AG10803 (cell line): Measurements from ENCODE around the gene BCL2L14.

Experiments
- DNase-seq: peaks from one replicate; pipeline ENCODE4 v3.0.0; 2010; ENCODE audit warnings: low read depth
- H3K4me3 ChIP-seq: 2 replicates; pipeline ENCODE4 v1.5.1; 2011; ENCODE audit warnings: mild to moderate bottlenecking, low read length, control low read depth
- TF ChIP-seq, protein P1 (sequence below): conservative IDR thresholded peaks from 2 replicates; pipeline ENCODE4 v1.5.1; 2011; ENCODE audit warnings: mild to moderate bottlenecking, low read length, control low read depth, inconsistent platforms

Gene BCL2L14

DNA sequence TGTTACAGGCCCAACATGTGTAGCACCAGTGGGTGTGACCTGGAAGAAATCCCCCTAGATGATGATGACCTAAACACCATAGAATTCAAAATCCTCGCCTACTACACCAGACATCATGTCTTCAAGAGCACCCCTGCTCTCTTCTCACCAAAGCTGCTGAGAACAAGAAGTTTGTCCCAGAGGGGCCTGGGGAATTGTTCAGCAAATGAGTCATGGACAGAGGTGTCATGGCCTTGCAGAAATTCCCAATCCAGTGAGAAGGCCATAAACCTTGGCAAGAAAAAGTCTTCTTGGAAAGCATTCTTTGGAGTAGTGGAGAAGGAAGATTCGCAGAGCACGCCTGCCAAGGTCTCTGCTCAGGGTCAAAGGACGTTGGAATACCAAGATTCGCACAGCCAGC, 8.6 kb downstream of the BCL2L14 start:
- peak; percentile 36 for DNase-seq
- TF ChIP-seq, protein P1, sequence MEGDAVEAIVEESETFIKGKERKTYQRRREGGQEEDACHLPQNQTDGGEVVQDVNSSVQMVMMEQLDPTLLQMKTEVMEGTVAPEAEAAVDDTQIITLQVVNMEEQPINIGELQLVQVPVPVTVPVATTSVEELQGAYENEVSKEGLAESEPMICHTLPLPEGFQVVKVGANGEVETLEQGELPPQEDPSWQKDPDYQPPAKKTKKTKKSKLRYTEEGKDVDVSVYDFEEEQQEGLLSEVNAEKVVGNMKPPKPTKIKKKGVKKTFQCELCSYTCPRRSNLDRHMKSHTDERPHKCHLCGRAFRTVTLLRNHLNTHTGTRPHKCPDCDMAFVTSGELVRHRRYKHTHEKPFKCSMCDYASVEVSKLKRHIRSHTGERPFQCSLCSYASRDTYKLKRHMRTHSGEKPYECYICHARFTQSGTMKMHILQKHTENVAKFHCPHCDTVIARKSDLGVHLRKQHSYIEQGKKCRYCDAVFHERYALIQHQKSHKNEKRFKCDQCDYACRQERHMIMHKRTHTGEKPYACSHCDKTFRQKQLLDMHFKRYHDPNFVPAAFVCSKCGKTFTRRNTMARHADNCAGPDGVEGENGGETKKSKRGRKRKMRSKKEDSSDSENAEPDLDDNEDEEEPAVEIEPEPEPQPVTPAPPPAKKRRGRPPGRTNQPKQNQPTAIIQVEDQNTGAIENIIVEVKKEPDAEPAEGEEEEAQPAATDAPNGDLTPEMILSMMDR = no peak
- no peak overlapping the region for H3K4me3 ChIP-seq

DNA sequence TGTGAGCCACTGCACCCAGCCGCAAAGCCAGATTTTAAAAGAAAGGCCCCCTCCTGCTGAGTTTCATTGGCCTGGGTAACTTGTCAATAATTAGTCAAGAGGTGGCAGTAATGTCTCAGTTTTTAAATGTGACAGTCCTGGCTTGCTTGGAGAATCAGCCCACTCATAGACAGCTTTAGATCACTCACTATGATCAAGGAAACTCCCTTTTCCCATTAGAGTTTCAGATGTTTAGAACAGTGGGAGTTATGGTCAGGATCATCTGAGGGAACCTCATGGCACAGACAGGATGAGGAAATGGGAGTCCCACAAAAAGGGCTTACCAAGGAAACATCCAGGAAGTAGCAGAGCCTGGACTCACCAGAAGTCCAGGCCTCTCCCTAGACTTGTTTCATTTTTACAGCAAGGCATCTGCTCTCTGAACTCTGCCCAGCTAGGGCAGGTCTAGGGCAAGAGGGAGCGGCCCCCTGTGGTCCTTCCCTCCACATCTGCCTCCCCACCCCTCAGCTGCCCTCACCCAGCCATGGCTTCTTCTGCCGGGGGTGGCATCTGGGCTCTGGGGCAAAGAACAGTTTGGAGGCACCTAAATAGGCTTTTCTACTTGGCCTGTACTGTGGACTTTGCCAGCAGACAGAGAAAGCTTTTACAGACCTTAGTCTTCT, 11.2 kb downstream of the BCL2L14 start:
- TF ChIP-seq, protein P1 = peak; percentile 48
- peak; percentile 58 for DNase-seq

DNA sequence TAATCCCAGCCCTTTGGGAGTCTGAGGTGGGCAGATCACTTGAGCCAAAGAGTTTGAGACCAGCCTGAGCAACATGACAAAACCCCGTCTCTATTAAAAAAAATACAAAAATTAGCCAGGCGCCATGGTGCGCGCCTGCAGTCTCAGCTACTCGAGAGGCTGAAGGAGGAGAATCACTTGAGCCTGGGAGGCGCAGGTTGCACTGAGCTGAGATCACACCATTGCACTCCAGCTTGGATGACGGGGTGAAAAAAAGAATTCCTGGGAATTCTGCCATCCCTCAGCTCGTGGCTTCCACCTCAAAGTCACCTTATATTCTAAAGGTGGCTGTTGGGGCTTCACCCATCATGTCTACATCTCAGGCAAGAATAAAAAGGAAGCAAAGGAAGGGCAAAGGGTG, 12.9 kb downstream of the BCL2L14 start:
- no peak for DNase-seq
- no peak overlapping the region for H3K4me3 ChIP-seq
- TF ChIP-seq, protein P1 = no peak

More for the DNA sequence above, 11.2 kb downstream of the BCL2L14 start:
- no peak overlapping the region for H3K4me3 ChIP-seq

DNA sequence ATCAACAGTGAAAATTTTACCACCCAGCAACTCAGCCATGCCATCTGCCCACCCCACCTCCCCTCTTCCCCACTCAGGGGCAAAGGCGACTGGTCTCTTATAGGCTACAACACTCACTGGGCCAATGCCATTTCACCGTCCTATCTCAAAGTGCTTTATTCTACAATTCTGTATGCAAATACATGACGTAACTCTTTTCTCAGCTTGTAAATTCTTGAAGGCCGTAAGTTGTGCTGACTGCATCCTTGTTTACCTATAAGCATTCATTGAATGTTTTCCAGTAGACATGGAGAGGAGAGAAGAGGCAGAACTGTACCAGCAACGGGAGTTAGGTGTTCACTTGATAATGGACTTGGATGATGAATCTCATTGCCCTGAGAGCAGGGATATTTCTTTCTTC, 15.6 kb downstream of the BCL2L14 start:
- no peak for DNase-seq
- TF ChIP-seq, protein P1 = no peak
- no peak overlapping the region for H3K4me3 ChIP-seq

DNA sequence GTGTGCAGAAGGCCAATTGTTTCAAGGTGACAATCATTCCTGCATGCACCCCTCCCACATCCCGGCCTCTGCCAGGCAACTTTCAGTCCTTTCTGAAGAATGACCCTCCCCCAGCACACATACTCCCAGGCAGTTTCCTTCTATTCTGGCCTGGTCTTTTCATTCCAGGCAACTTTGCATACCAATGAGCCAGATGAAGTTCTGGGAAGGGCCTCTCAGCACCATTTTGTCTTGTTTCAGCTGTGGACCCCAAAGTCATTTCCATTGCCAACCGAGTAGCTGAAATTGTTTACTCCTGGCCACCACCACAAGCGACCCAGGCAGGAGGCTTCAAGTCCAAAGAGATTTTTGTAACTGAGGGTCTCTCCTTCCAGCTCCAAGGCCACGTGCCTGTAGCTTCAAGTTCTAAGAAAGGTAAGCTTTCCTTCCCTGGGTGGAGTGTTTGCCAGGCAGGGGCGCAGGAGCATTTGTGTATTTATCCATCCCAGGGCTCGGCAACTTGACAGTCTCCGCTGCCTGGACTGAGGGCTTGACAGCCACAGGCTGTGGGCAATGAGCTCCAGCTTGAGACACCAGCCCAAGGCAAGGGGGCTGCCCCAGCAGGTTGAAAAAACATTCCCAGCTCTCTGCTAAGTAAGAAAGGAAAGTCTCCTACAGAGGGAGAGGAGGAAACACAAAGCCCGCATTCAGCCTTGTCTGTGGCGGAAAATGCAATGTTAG, 16.4 kb downstream of the BCL2L14 start:
- no peak for DNase-seq
- H3K4me3 ChIP-seq = no peak overlapping the region
- TF ChIP-seq, protein P1 = no peak

DNA sequence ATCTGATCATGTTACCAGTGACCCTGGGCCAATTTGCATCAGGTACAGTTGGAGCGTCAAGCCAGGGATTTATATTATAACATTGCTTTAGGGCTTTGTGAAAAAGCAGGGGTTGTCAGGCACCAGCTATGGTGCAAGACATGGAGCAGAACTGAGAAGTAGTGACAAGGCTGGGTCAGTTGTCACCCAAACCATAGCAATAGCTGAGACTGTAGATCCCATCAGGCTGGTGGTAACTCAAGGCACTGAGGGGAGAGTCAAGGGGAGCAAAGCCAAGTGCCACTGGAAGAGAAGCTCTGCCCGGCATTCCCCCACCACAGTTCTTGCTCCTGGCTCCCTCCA, 16.9 kb downstream of the BCL2L14 start:
- TF ChIP-seq, protein P1 = no peak
- no peak overlapping the region for H3K4me3 ChIP-seq
- DNase-seq = no peak

DNA sequence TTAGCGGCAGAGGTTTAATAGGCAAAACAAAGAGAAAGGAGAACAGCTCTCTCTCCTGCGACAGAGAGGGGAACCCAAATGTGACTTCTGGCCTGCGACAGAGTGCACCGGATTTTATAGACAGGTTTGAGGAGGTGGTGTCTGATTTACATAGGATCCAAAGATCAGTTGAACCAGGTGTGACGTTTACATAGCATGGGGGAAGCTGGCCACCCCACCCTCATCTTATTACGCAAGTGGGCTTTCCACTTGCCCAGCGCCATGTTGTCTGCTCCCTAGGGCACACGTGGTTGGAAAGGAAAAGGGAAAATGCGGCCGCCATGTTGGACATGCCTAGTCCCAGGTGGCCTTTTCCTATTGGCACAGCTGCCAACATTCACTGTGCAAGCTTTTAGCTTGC, 17.4 kb downstream of the BCL2L14 start:
- no peak for DNase-seq
- TF ChIP-seq, protein P1 = no peak
- no peak overlapping the region for H3K4me3 ChIP-seq
